GM12801 (cell line): ENCODE data around the gene PSKH1.

Experiments
- TF ChIP-seq, protein P1 (sequence below): IDR thresholded peaks from one replicate; pipeline ENCODE4 v1.5.1; 2011; ENCODE audit warnings: control low read depth; ENCODE audit not compliant: insufficient read length; ENCODE audit errors: extremely low read depth

Gene PSKH1

DNA sequence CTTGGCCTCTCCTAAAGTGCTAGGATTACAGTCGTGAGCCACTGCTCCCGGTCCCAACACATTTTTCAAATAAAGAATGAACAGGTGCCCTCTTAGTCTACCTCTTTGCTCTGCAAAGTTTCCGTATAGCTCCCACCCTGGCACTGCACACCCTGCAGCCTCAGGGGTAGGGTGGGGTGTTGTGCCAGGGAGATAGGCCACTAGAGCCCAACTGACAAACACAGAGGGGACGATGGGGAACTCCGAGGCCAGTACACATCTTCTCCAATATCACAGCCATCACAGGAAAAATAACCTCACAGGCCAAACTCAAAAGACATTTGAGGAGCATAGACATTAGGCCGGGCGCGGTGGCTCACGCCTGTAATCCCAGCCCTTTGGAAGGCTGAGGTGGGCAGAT, 78.1 kb downstream of the PSKH1 start:
- TF ChIP-seq, protein P1, sequence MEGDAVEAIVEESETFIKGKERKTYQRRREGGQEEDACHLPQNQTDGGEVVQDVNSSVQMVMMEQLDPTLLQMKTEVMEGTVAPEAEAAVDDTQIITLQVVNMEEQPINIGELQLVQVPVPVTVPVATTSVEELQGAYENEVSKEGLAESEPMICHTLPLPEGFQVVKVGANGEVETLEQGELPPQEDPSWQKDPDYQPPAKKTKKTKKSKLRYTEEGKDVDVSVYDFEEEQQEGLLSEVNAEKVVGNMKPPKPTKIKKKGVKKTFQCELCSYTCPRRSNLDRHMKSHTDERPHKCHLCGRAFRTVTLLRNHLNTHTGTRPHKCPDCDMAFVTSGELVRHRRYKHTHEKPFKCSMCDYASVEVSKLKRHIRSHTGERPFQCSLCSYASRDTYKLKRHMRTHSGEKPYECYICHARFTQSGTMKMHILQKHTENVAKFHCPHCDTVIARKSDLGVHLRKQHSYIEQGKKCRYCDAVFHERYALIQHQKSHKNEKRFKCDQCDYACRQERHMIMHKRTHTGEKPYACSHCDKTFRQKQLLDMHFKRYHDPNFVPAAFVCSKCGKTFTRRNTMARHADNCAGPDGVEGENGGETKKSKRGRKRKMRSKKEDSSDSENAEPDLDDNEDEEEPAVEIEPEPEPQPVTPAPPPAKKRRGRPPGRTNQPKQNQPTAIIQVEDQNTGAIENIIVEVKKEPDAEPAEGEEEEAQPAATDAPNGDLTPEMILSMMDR = no peak

DNA sequence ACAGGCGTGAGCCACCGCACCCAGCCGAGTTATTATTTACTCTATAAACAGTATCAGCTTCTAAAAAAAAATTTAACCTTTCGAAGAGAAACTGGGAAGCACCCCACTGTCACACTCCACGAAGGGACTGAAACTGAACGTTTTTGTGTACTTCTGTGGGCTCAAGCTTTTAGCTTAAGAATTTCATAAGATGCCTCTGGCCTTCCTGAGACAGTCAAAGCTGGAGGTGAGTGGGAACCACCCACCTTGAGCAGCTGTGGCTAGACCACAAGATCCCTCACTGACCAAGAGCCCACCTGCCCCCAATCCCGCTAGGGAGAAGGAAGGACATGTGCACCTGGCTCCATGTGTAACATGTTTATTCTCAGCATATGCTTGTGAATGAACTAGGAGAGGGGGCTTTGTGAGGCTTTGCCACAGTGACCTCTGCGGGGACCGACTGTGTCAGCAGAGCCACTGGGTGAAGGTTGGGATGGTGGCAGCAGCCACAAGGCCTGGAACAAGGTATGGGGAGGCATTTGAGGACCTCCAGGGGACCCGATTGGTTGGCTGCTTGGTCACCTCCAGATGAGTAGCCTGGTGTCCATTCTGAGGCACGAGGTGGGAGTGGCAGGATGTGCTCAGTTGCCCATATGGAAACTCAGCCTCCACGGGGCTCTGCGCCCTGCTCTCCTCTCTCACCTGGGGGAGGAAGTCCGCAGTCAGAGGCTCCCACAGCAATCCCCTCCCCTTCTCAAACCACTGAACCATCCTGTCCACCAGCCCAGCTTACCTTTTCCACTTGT, 82.5 kb downstream of the PSKH1 start:
- TF ChIP-seq, protein P1 = no peak

GRCh38 chr16:67976205-67976604, 83.2 kb downstream of the PSKH1 start:
- TF ChIP-seq, protein P1 = no peak

- TF ChIP-seq, protein P1 = no peak
Measured at GRCh38 chr16:67977005-67977404, 84.0 kb downstream of the PSKH1 start.

DNA sequence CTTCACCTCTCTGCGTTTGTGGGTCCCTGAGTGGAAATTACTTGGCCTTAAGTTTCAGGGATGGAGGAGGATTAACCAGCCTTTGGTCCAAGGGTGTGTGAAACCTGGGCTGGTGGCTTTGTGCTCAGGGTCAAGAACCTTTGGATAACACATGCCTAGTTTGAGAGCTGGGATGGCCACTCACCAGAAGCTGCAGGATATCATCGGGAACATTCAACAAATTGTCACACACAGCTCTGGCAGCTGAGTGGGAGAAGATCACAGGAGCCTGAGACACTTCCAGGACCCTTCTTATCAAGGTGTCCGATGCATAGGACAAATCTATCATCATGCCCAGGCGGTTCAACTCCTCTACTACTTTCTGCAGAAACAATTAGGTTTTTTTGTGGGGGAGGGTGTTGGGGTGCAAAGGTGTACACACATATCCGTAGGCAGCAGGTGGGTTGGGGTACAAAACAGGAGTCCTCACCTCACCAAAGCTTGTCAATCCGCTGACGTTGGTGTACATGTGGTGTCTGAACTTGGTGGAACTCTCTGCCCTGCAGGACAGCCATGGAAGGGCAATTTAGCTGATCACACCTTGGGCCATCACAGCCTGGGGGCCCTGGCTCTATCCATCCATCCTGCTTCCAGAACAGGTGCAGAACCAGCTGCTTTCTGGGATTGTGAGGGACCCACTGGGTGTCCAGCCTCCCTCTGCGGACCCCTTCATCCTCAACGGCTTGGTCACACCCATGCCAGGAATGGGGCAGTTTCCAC, 84.6 kb downstream of the PSKH1 start:
- TF ChIP-seq, protein P1 = no peak
